ENCODE data around the gene AFMID.

GRCh38 chr17:78184351-78184750 is 2.8 kb upstream of the AFMID start:
- TF ChIP-seq CTCF (IDR thresholded peaks at IDR 0.05) (no peak), ZFX (IDR thresholded peaks at IDR 0.05; ENCODE audit: borderline replicate concordance) (no peak)

All from 22Rv1 (cell line).